Medulla oblongata (tissue), 1 donor: ENCODE data around the gene KCTD6.

Experiments used
- DNase-seq: peaks from one replicate; pipeline ENCODE4 v3.0.0-alpha.2; 2015; ENCODE audit errors: extremely low spot score

Gene KCTD6

DNA sequence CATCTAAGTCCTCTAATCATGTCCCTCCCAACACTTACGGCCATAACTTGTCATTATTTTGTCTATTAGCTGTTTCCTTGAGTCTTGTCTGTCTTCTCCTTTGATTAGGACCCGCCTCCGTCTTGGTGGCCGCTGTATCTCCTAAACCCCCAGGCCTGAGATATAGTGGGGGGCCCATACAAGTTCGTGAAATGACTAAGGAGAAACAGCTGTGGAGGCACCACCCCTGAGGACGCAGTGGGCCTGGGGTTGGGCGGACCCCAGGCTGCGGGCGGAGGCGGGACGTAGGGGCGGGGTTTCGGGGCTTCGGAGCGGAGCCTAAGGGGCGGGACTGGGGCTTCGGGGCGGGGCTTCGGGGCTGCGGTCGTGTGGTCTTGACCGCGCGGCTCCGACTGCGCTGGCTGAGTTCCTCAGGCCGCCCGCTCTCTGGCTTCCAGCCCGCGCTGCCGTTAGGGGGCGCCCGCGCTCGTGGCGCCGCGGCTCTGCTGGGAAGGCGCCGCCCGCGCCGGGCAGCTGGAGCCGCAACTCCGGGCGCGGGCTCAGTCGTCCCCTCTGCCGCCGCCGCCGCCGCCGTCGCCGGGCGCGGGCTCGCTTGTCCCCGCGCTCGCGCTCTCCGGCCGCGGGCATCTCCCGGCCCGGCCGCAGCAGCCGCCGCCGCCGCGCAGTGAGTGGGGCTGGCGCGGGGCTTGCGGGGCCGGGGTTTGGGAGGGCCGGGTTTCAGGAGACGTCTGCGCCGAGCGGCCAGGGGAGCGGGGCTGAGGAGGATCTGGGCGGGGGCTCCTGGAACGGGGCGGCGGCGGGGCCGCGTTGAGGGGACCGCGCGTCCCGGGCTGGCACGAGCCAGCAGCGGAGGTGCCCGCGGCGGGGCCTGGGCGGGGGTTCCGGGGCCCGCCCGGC, at the start of gene KCTD6:
Gene KCTD6, plus strand, starts transcription at position 591 of the 897 bp plus-strand sequence. CDS start 6,660 bp downstream, outside the sequence.
- DNase-seq: peak; percentile 95

DNA sequence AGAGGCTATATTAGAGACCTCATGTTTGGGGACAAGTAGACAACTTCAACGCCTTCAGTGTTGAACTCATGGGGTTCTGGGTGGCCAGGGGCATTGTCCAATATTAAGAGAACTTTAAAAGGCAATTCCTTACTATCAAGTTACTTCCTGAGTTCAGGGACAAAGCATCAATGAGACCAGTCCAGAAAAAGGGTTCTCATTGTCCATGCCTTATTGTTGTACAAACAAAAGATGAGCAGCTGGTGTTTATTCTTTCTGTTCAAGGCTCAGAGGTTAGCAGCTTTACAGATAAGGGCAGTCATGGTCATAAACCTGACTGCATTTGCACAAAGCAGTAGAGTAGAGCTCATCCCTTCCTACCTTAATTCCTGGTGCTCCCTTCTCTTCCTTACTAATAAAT, 39.7 kb upstream of the KCTD6 start:
- no peak for DNase-seq

DNA sequence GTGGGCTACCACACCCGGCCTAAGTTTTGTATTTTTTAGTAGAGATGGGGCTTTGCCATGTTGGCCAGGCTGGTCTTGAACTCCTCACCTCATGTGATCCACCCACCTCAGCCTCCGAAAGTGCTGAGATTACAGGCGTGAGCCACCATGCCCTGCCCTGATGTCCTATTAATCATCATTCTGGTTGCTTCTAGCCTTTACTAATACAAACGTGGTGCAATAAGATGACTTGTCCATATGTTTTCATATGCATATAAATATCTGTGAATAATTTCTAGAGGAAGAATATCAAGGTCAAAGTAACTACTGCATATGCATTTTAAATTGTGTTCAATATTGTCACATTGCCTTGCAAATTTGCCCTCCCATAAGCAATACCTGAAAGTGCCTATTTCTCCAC, 32.7 kb upstream of the KCTD6 start:
- DNase-seq: no peak

DNA sequence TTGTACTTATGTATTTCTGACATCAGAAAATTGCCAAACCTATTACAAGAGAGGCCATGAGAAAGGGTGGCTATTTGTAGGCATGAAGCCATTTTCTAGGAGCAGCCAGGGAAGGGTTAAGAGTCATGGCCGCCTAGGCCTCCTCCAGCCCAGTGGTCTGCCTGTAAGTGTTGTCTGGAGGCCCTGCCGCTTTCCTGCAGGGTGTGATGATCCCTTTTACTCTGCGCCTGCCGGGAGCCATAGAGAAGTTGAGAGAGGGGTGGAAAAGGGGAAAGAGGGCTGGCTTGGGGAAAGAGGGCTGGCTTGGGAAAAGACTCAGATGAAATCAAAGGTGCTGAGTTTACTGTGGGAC, 29.1 kb upstream of the KCTD6 start:
- DNase-seq: no peak

DNA sequence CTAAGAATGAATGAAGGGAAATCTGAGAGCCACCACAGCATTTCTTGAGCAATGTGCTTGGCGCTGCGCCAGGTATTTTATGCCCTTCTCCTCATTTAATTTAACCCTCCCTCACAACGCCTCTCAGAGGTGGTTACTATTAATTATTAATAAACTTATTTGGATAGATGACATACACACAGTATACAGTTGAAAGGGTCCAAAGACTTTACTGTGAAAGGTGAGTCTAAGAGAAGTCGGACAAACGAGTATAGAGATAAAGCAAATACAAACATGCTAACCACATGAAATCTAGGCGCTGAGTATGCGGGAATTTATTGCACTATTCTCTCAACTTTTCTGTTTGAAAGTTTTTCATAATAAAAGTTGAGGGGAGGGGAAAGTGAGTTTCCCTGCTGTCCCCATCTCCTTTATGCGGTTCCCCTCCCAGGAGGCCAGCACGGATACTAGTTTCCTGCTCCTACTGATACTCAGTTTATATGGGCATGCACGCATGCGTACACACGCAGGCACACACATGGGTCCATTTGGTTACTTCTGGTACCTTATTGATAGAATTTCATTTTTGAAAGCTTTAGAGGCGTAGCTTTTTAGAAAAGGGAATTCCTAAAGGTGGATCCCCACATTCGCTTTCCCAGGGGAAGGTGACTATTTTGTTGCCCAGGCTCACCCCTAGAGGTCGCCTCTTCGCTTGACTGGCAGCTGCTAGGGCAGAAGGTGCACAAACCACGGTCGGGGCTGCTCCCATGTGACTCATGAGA, 28.5 kb upstream of the KCTD6 start:
- DNase-seq: peak; percentile 82

DNA sequence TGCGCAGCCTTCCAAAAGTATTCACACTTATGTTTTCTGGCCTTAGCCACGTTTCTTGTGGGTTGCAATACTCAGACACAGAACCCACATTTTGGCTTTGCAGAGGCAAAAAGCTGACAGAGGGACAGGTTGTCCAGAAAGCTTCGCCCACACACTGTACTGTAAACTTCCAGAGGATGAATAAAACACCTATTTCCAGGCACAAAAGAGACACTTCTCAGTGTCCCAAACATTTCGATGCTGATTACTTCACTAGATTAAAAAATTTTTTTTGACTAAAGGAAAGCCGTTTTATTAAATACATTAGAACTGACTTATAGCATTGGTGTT, 28.0 kb upstream of the KCTD6 start:
- DNase-seq: no peak

DNA sequence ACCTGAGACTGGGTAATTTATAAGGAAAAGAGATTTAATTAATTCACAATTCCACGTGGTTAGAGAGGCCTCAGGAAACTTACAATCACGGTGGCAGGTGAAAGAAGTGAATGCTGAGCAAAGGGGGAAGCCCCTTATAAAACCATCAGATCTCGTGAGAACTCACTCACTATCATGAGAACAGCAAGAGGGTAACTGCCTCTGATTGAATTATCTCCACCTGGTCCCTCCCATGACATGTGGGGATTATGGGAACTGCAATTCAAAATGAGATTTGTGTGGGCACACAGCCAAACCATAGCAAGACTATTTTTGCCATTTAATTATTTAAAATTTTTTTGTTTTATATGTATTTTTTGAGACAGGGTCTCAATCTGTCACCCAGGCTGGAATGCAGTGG, 27.0 kb upstream of the KCTD6 start:
- DNase-seq: no peak

DNA sequence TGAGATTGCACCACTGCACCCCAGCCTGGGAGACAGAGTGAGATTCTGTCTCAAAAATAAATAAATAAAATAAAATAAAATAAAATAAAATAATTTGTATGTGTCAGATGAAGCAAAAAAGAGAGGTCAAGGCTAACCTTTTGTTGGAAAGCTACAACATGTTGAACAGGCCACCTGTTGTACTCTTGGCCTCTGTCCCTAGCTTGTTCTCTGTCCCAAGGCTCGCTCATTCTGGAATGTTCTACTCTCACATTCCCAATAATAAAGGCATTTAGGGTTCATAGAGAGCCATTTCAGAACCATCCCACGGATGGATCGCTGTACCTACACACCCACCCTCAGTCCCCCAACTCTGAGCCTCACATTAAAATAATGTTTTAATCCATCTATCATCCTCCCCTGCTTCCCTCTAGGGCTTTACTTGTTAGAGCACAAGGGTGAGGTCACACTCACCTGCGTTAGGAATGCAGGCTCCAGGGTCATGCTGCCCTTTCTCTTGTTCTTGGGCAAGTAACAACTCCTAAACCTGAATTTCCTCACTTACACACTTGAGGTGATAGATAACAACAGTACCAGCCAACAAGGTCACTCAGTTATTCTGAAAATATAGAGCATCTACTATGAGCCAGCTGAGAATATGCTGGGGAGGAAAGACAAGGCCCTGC, 24.9 kb upstream of the KCTD6 start:
- DNase-seq: no peak

DNA sequence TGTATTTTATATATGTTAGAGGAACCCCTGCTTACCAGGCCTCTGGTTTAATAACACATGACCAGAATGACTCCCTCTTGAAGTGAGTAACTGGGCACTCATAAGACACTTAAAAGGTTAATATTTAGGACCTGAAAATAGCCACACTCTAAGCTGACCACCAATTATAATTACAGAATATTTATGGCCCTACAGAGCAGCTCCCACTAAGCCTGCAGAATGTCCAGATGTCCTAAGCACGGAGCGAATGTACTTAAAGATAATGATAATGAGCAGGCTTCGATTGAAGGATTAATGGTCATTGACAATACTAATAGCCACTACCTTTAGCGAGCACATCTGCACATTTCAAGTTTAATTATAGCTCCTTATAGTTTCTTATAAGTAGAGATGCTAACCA, 22.8 kb upstream of the KCTD6 start:
- DNase-seq: no peak

DNA sequence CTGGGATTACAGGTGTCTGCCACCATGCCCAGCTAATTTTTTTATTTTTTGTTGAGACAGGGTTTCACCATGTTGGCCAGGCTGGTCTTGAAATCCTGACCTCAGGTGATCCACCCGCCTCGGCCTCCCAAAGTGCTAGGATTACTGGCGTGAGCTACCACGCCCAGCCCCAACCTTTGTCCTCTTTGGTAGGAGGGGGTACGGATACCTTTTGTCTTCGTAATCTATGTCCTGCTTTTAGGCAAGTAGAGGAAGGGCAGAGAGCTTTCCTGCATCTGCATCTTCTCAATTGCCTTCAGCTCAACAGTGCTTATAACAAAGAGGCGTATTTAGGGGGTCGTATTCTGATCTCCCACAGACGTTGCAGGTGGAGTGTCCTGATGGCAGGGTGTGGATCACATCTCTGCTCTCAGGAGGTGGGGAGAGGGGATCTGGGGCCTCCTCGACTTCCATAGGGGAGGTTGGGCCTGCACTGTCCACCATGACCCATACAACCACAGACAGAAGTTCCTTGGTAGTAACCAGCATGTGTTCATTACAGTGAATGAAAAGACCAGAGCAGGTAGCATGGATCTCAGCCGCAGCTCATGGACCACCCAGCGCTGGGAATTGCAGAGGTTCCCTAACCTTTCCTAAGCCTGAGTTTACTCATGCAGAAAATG, 21.4 kb upstream of the KCTD6 start:
- no peak for DNase-seq

DNA sequence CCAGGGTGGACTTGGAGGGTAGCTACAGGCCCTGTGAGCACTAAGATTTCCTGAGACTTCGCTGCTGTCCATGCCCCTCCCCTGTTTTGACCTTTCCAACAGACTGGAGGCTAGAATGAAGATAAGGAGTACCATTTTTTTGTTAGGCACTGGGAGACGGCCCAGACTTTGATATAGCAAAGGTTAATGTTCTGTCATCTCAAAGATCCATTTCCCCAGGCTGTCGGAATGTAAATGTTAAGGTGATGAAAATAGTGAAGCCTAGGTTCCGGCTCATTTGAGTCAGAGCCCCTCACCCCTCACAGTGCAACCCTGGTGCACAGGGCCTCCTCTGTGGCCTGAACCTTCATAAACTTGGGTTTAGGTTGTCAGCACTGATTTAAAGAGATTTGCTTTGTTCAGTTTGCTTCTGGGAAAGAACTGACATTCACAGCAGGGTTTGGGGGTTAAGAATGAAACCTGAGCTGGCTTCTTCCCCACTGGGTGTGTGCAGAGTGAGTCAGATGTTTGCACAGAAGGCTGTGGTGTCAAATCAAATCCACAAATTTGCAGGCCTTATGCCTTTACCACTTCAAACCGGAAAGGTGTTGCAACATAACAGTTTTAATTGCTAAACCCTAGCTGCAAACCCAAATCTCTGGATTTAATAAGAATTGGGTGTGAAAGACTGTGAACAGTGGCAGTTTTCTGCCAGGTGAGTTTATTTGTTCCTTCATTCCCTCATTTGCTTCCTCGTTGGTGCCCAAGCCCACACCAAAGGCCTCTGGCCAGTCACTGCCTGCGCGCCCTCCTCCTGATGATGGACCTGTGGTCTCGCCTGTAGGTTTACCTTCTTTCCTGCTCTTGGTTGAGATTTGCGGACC, 20.6 kb upstream of the KCTD6 start:
- DNase-seq: no peak

DNA sequence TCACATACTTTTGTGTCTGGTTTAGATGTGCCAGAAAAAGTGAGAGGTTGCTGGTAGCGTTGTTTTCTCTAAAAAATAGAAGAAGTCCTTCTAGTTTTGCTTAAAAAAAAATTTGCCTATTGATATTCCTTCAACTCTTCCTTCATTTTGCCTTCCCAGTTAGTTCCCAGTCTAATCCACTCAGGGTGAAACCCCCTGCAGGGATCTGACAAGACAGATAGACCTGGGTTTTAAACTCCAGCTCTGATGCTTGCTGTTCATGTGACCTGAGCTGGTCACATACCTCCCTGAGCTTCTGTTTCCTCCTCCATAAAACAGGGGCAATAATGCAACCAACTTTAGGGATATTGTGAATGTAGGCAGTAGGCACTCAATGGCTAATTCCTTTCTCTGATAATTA, 18.6 kb upstream of the KCTD6 start:
- DNase-seq: no peak

DNA sequence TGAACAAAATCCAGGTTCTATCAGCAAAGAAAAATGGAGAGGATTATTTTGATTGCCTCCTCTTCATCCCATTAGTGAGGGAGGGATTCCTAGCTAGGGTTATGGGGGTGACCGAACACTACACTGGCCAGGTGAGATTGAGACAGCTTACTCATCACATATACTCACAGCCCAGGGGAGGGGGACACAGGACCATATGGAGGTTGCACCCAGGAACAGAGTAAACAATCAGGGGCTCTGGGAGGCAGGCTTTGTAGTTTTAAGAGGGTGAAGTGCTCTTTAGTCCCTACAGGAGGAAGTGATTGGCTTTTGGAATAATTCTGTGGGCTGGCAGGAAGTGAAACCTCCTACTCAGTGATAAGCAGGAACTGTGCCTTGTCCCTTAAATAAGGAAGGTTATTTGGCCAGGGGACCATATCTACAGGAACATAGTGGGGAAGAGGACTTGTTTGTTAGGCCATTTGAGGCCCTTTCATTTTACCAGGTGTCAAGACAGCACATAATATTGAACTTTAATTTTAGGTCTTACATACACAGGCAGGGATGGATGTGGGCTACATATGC, 17.5 kb upstream of the KCTD6 start:
- DNase-seq: peak; percentile 64

DNA sequence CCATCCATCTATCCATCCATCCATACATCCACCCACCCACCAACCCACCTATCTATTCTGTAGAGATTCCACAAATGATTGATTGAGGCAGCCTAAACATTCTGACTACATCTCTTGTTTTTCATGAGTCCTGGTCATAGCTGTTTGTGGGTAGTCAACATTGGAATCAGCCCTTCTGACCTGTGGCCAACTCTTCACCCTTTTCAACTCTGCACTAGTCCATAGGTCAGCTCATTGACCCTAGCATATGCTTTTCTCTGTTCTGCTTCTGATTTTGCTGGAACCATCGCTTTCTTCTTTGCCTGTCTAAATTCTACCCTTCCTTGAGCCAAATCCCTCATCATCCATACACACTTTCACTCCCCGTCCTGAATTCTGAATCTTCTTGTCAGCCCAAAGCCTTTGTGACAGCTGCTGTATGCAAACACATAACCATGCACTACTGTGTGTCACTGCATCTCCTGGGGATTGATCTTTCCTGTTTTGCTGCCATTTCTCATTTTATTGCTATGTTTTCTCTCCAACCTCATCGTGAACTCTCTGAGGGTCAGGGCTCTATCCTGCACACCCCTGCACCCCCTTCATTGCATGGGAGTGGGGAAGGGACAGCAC, 16.8 kb upstream of the KCTD6 start:
- DNase-seq: no peak

DNA sequence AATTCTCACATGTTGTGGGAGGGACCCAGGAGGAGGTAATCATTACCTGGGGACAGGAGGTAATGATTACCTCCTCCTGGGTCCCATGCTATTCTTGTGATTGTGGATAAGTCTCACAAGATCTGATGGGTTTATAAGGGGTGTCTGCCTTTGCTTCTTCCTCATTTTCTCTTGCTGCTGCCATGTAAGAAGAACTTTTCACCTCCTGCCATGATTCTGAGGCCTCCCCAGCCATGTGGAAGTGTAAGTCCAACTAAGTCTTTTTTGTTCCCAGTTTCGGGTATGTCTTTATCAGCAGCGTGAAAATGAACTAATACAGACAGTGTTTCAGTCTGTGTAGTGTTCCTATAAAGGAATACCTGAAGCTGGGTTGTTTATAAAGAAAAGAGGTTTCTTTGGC, 13.1 kb upstream of the KCTD6 start:
- no peak for DNase-seq

DNA sequence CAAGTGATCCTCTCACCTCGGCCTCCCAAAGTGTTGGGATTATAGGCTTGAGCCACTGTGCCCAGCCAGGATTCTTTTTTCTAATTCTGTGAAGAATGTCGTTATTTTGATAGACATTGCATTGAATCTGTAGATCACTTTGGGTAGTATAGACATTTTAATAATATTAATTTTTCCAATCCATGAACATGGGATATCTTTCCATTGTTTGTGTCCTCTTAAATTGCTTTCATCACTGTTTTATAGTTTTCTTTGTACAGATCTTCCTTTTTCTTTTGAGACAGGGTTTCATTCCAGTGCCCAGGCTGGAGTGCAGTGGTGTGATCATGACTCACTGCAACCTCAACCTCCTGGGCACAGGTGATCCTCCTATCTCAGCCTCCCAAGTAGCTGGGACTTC, 11.6 kb upstream of the KCTD6 start:
- no peak for DNase-seq

DNA sequence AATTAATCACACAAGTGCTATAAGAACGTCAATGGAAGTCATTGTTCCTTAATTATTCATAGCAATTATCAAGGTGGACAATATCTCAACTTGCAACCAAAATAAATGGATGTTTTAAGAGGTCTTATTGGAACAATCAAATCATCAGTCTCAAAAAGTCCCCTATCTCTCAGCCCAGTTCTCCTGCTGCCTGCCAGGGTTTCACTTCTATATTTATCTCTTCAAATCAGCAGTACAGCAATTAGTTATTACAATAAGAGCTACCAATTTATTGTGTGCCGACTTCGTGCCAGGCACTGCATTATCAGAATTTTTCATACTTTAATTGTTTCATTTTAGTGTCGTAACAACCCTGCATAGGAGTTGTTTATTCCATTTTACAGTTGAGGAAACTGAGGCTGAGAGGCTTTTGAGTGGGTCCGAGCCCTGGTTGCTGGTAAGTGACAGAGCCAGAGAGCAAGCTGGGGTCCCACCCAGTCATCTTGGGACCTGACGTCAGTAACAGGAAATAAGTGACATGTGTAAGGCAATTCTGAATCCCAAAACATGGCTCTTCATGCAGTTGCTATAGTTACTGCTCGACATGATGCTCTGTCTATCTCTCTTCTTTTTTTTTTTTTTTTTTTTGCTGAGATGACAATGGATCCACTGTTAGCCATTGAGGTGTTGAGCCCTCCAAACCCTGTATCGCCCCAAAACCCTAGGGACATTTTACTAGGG, 8.8 kb upstream of the KCTD6 start:
- no peak for DNase-seq

DNA sequence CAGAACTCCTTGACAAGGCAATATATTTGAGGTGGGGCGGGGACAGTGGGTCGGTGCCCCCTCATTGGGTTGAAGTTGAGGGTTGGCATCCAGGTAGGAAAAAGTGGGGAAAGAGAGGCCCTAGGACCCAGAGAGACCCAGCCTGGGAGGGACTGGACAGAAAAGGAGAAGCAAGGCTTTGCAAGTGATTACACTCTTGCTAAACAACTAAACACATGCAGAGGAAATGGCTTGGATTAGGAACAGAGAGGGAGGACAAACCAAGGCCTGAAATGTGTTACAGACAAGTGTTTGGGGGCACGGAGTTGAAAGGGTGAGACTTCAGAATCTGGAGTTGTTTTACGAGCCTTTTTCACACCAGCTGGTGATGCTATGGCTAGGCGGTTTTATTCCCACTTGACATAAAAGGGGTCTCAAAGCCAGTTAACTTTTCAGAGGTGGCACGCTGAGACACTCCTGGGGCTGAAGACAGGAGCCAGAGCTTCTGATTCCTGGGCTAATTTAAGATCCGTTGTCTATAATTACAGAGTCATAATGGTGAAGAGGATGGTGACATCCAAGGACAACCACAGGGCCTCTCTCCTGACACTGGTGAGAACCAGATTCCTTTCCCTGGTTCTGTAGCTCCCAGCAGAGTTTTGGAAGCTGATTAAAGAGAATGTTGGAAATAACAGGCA, 7.7 kb upstream of the KCTD6 start:
- DNase-seq: no peak

DNA sequence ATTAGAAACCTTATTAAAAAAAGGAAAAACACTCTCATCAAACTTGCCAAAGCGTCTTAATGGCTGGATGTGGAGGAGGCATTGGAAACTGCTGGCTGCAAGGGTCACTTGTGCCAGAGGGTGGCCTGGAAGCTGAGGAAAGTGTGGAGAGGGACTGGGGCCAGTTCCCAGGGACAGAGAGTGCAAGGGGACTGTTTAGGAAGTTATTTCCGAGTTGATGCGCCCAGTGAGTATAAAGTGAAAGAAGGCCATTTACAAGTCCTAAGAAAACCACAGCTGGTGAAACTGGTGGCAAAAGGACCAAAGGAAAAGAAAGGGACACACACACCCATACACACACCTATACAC, 7.2 kb upstream of the KCTD6 start:
- DNase-seq: no peak
